Embryonic facial prominence (tissue), 1 donor: ENCODE data around the gene IL33.
A peak's percentile ranks its signal among the peaks of the same experiment; 100 is the strongest.

Experiments
- DNase-seq: peaks from one replicate; pipeline ENCODE4 v3.0.0-alpha.2; 2016; ENCODE audit errors: extremely low spot score

IL33 gene

DNA sequence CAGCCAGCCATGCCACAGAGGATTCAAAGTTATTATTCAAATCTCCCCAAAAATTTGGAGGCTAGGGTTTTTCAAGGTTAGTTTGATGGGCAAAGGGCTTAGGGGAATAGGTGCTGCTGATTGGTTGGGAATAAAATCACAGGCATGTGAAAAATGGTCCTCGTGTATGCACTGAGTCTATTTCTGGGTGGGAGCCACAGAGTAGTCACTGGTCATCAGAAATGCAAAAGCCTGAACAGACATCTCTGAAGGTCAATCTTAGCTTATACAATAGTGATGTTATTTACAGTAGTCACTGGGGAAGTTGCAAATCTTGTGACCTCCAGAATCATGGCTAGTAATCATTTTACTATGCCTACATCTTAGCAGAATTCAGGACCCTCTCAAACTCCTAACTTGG, 1.3 kb downstream of the IL33 start:
- DNase-seq, result no peak

DNA sequence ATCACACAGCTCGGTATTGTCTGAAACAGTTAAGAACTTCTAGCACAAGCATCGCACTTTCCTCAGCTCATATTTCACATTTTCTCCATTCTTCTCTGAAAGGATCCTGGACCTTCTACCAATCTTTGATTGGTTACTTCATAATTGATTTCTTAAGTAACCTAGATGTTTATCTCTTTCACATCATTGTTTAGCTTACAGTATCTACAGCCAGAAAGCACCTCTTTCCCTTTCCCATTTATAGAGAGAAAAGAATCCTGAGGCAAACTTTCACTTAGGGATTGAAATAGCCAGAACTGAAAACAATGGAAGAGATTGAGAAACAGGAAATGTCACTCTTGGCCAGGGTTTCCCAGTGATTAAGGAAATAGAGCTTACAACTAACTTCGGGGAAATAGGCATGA, 2.5 kb downstream of the IL33 start:
- DNase-seq, result peak; percentile 22

- DNase-seq, result no peak
Observed at GRCh38 chr9:6219040-6219439, 3.4 kb downstream of the IL33 start.

DNA sequence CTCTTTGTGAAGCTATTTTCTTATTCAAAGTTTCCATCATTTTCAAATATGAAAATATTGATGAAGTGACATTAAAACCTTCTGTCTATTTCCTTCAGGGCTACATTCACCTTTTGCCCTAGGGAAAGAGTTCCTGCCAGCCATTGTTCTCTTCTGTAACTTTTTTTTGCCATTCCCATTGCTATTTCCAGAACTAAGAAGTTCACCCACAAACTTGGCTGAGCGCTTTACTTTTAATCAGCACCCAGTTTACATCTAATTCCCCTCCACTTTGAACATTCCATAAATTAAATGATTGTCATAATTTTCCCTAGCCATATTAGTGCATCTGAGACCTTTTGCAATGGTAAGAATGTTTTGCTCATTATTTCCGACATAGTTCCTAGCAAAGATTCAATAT, 4.4 kb downstream of the IL33 start:
- no peak for DNase-seq

DNA sequence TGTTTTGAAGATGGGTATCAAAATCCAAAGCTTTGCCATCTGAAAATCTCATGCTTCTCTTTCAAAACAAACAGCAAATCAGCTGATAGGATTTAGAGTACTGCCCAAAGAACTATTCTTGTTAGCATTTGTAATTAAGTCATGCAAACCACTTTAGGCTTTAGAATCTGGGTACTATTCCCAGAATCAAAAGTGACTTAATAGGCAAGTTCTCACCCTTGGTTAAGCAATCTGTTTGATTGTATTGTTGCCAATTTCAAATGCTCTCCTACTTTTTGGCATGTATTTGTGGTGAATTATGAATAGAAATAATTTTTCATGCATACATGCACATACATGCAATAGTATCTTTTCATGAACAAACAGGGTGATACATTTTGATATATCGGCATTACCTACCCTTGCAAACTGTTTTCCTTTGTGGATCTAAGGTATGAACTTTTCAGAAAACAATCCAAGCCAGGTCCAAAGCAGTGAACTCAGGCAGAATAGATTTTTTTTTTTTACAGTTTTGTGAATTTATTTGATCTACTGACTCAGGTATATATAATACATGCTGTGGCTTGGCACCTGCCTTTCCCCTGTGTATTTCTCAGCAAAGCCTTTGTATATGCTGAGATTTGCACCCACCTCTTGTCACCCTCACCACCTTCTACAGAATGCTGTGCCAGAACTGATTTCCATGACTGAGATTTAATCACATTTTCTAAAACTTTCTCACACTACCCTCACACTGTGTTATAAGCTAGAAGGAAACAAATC, 9.0 kb downstream of the IL33 start:
- DNase-seq, result no peak

GRCh38 chr9:6226696-6227095, 11.1 kb downstream of the IL33 start:
- no peak for DNase-seq

DNA sequence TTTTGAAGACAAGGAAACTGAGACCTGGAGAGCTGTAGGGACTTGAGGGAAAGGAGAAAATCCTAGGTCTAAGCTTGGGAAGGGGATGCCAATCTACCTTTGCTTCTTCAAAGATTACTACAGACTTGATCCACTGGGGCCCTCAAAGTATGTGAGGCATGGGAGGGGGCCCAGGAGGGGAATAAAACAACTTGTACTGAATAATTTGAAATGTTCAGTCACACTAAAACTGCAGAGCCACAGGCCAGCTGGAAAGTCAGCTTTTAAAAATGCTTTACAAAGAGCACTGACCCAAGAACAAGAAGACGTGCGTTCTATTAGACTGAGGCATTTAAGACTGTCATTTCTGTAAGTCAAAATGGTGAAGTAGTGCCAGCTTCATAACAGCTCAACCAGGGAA, 13.6 kb downstream of the IL33 start:
- DNase-seq, result no peak

DNA sequence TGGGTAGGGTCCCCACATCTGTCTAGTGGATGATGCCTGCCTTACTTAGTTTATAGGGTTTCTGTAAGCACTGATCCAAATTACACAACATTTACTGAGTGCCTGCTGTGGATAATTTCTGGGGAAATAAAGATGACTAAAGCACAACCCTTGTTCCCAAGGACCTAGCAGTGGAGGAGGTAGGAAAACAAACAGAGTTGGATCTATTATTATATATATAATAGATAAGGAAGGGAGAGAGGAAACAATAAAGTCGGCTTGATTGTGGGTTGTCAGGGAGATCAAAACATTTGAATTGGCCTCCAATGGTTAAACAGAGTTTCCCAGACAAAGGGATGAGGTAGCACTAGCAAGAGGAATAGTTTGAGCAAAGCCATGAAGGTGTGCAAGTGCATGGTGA, 14.0 kb downstream of the IL33 start:
- DNase-seq, result no peak

DNA sequence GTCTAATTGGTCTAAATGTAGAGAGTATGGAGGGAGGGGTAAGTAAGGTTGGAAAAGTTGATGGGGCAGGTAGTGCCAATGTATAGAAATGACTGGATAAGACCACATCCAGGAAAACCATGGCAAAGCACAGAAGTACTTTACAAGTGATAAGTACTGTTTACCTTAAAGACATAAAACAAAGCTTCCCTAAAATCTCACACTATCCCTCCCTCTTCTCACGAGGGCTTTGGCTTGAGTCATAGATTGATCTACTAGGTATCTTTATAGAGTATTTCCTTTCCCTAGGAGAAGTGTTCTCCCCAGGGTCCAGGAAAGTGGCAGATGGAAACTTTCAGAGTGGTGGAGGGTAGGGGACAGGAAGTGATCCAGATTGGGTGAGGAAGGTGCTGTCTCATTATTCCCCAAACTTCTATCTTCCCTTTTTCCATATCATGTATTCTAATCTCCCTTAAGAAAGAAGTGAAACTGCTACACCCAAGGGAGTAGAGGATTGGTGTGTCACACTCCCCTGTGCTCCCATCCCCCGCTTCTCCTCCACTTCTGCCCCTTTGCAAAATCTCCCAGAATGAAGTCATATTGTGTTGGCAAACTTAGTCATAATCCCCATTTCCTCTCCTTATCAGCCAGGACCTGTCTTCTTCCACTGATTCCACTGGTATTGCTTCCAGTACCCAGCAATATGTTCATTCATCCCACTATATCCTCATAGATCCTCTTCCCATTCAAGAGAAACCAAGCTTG, 14.6 kb downstream of the IL33 start:
- no peak for DNase-seq

GRCh38 chr9:6232336-6232945, 16.8 kb downstream of the IL33 start:
- DNase-seq, result no peak

- DNase-seq, result no peak
Observed at GRCh38 chr9:6234014-6234413, 18.4 kb downstream of the IL33 start.

- no peak for DNase-seq
Observed at GRCh38 chr9:6237267-6237666, 21.7 kb downstream of the IL33 start.

DNA sequence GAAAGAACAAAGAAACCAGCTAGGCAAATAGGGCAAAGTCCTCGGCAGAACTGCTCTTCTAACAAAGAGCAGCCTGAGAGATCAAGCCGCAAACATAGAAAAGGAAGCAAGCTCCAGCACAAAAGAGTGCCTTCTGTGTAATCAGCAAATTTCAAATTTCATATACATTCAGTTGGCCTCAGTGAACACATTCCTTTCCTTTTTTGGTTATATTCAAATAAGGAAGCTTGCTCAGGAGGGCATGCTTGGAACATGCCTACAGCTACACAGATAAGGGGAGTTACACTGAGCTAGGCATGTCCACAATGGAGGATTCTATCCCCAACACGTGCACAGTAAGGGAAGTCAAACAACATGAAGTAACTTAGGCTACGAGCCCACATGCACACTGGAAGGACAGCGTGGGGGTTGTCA, 23.4 kb downstream of the IL33 start:
- no peak for DNase-seq

DNA sequence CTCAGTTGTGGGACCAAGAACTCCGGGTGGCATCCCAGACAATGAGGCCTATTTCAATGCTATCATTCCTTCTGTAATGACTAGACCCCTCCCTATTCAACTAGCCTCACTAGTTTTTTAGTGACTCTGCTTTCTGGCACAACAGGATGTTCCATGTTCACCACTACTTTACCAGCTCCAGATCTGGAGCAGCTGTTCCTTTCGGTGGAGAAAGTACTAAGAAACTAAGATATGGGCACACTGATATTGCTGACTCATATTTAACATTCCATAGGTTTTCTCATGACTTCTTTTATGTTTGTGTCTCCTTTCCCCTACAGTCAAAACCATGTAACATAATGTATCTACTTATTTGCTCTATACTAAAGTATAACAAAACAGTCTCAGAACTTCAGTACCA, 24.1 kb downstream of the IL33 start:
- no peak for DNase-seq

DNA sequence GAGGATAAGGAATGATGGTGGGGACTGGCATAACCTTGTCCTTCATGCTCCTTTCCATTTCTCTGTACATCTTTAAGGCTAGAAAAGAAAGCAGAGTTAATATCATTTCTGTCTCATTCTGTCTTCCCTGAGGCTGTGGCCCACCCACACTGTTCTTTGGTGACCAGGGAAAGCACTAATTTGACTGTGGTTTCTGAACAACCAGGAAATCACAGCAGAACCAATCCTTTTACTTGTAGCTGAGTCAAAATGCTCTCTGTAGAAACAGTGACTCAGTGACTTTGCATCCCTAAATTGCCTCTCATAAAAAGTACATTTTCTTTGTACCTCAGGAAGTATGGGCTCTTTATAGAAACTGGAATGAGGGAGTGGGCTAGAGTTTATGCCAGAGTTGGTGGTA, 28.1 kb downstream of the IL33 start:
- DNase-seq, result no peak

DNA sequence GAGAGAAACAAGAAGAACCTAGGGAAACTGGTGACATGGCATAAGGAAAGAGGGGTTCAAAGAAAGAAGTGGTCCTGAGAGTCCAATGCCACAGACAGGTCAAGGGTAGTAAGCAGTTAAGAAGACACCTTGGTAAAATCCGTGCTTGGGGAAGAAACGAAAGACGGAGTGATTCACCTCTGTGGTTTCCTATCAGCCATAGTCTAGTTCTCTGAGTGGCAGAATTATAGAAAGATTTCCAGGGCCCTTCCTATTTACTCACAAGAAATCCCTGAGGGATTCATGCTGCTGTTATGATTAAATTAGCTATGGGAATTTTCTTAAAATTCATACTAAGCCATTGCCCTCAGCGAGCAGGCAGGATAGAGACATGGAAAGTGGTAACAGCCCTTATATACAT, 31.7 kb downstream of the IL33 start:
- DNase-seq, result no peak

DNA sequence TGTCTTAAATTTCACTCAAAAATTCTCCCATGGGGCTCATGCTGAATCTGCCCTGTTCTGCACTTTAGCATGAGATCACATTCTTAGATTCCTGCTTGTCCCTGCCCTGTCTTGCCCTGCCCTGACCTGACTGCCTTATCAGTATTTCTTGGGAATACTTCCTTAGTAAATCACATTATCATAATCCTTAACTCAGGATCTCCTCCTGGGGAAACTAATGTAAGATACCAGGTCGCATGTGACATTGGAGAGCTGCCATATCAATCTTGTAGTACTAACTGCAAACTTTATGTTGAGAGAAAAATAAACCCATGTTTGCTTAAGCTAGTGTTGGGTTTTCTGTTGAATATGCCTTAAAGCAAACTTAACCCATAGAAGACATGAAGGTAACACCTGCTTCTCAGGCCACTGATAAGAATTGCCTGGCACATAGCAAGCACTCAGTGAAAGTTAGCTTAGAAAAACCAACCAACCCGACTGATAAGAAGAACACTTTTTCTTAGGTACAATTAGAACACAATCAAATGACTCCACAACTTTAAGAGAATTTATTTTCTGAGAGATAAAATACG, 53.3 kb downstream of the IL33 start:
- no peak for DNase-seq

DNA sequence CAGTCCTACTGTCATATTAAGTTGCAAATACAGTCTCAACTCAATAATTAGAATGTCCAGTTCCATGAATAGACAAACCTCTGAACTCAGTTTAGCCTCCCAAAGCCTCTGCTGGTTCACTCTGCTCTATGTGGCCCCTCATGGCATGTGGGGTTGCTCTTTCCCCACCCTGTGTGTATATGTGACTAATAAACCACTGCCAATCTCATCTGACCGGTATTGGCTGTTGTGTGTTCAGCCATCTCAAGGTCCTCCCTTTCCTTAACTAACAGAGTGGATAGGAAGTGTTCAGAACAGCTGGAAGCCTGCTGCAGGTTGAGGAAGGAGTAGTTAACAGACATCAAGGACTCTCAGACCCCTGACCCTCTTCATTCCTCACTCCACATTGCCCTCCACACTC, 55.3 kb downstream of the IL33 start:
- DNase-seq, result no peak

DNA sequence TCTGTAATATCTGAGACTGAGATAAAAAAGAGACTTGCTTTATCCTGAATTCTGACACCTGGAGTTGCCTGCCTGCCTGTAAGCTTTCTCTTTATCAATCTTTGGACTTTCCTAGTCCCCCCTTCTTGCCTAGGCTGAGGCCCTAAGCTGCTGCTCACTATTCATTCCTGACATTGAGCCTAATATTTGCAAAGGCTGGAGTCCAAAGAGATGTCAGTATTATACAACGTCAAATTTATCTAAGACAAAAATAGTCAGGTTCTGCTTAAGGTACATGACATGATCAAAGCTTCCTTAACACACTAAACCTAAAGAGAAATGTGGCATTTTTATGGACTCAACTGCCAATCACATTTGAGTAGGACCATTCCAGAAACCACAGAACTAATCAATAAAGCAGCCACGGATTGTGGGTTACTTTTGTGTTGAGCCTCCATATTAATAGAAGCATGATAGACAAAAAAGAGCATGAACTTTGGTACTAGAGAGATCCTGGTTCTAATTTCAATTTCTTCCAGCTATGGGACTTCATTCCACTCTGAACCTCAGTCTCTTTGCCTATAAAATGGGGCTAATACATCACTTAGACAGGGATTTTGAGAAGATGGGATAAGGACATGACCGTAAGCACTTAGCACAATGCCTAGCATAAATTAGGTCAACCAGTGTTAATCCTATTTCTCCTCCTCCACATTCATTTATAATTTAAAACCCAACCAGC, 56.1 kb downstream of the IL33 start:
- no peak for DNase-seq

- no peak for DNase-seq
Observed at GRCh38 chr9:6272229-6272598, 56.6 kb downstream of the IL33 start.

- DNase-seq, result no peak
Observed at GRCh38 chr9:6277417-6277816, 61.8 kb downstream of the IL33 start.

DNA sequence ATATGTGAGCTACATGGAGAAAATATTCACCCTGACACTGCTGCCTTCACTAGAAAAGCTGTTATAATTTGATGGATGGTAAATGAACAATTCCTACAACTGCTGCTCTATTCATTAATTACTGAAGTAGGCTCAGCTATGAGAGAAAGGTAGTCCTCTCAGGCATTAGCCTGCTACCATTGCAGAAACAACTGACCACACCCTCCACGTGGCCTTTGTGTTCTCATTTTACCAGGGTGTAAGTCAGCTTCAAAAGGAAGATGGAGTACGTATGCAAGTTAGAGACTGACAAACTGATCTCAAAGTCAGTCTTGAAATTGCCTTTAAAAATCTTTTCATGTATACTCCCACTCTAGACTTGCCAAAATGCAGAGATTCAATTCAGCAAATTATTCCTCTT, 86.3 kb downstream of the IL33 start:
- no peak for DNase-seq
